Measurements from ENCODE around the gene ITGA3.

- TF ChIP-seq CTCF (IDR thresholded peaks at IDR 0.05 in 8 of 11, conservative IDR thresholded peaks at IDR 0.05 in 3 of 11): no peak
- no peak for TF ChIP-seq POLR2A (IDR thresholded peaks at IDR 0.05)
- TF ChIP-seq POLR2AphosphoS5 (IDR thresholded peaks at IDR 0.05): no peak
Observed at GRCh38 chr17:50118828-50119218, 62.9 kb downstream of the ITGA3 start.

All from spleen (tissue), 7 donors.